GM18519 (cell line): ENCODE measurements around the gene CNTNAP5.

Experiments used
- ATAC-seq: cut with Tn5 transposase; IDR thresholded peaks from one replicate; pipeline ENCODE4 v1.9.1; 2021; ENCODE audit warnings: mild to moderate bottlenecking, moderate library complexity; ENCODE audit not compliant: unreplicated experiment, low FRiP score

The CNTNAP5 gene

GRCh38 chr2:124050833-124051497, 25.9 kb downstream of the CNTNAP5 start:
- ATAC-seq, result no peak

GRCh38 chr2:124053796-124054195, 28.7 kb downstream of the CNTNAP5 start:
- ATAC-seq, result no peak

GRCh38 chr2:124063596-124063995, 38.5 kb downstream of the CNTNAP5 start:
- ATAC-seq, result no peak

- ATAC-seq, result no peak
Measured at GRCh38 chr2:124065636-124066035, 40.5 kb downstream of the CNTNAP5 start.

- ATAC-seq, result no peak
Measured at GRCh38 chr2:124066776-124067175, 41.7 kb downstream of the CNTNAP5 start.

- no peak for ATAC-seq
Measured at GRCh38 chr2:124079045-124079444, 54.0 kb downstream of the CNTNAP5 start.

GRCh38 chr2:124080281-124081153, 55.4 kb downstream of the CNTNAP5 start:
- ATAC-seq, result no peak

GRCh38 chr2:124081154-124081716, 56.1 kb downstream of the CNTNAP5 start:
- ATAC-seq, result no peak

GRCh38 chr2:124088616-124089015, 63.5 kb downstream of the CNTNAP5 start:
- ATAC-seq, result no peak

- ATAC-seq, result no peak
Measured at GRCh38 chr2:124091721-124092120, 66.6 kb downstream of the CNTNAP5 start.

- ATAC-seq, result no peak
Measured at GRCh38 chr2:124092651-124093050, 67.6 kb downstream of the CNTNAP5 start.

GRCh38 chr2:124104914-124105313, 79.8 kb downstream of the CNTNAP5 start:
- no peak for ATAC-seq

- no peak for ATAC-seq
Measured at GRCh38 chr2:124112206-124112605, 87.1 kb downstream of the CNTNAP5 start.

GRCh38 chr2:124112966-124113365, 87.9 kb downstream of the CNTNAP5 start:
- ATAC-seq, result no peak

GRCh38 chr2:124120246-124120645, 95.2 kb downstream of the CNTNAP5 start:
- no peak for ATAC-seq

GRCh38 chr2:124121106-124121505, 96.0 kb downstream of the CNTNAP5 start:
- no peak for ATAC-seq

- no peak for ATAC-seq
Measured at GRCh38 chr2:124121760-124122275, 96.7 kb downstream of the CNTNAP5 start.

- ATAC-seq, result no peak
Measured at GRCh38 chr2:124122340-124122739, 97.3 kb downstream of the CNTNAP5 start.

- ATAC-seq, result no peak
Measured at GRCh38 chr2:124131276-124131675, 106.2 kb downstream of the CNTNAP5 start.

- no peak for ATAC-seq
Measured at GRCh38 chr2:124136110-124136509, 111.0 kb downstream of the CNTNAP5 start.

- ATAC-seq, result no peak
Measured at GRCh38 chr2:124138076-124138475, 113.0 kb downstream of the CNTNAP5 start.
